ENCODE results near the gene MRPL1. TPM values are rescaled to one million over a fixed set of nuclear protein-coding genes. Genes with fewer than 3 reads are reported as not detected.

MRPL1 gene
- total and polyA plus RNA-seq, 2 of the 13 experiments (the other 11 are each of a cell fraction or from before 2014, with no cell fraction given) = 23.3 to 61.5 TPM

DNA sequence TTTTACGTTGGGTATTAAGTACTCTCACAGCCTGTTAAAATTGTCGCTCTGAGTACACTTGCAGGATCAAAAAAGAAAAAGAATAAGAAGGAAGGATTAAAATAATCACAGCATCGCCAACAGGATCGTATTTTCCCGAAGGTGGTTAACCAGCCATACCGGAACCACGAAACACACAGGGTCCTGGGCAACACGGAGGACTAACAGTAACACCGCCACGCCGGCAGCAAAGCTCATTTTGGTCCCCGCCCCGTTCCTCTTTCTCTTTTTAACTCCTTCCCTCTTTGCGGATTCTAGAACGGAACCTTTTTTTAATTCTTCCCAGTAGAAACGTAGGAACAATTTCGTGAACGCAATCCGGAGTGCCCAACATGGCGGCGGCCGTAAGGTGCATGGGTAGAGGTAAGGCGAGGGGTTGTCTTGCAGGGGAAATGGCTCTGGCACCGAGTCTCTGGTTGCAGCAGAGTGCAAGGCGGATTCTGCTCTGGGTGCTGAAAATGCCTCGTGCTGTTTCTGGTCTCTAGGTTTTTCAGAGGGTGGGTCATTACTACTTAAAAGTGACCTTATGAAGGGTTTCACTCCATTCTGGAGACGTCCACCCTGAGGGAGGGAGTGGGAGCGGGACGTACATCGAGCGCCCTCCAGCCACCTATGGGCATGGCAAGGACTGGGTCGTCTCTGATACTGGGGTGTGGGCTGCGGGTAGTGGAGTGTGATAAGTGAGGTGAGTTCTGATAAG is at the start of gene MRPL1 (continued):
- TF ChIP-seq, protein P1, sequence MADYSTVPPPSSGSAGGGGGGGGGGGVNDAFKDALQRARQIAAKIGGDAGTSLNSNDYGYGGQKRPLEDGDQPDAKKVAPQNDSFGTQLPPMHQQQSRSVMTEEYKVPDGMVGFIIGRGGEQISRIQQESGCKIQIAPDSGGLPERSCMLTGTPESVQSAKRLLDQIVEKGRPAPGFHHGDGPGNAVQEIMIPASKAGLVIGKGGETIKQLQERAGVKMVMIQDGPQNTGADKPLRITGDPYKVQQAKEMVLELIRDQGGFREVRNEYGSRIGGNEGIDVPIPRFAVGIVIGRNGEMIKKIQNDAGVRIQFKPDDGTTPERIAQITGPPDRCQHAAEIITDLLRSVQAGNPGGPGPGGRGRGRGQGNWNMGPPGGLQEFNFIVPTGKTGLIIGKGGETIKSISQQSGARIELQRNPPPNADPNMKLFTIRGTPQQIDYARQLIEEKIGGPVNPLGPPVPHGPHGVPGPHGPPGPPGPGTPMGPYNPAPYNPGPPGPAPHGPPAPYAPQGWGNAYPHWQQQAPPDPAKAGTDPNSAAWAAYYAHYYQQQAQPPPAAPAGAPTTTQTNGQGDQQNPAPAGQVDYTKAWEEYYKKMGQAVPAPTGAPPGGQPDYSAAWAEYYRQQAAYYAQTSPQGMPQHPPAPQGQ (CRISPR knock-in tag; IDR thresholded peaks at IDR 0.05; ENCODE audit: borderline replicate concordance) = peak; percentile 42; the same call in 1 of the 2 replicates
- TF ChIP-seq ETV5 (CRISPR knock-in tag; IDR thresholded peaks at IDR 0.05; ENCODE audit: borderline replicate concordance) = peak; percentile 62
- no peak for TF ChIP-seq JUN (CRISPR knock-in tag; IDR thresholded peaks at IDR 0.05)
- TF ChIP-seq ZFX (CRISPR knock-in tag; IDR thresholded peaks at IDR 0.05; ENCODE audit: low read depth) = peak; percentile 69
- TF ChIP-seq, protein P2, sequence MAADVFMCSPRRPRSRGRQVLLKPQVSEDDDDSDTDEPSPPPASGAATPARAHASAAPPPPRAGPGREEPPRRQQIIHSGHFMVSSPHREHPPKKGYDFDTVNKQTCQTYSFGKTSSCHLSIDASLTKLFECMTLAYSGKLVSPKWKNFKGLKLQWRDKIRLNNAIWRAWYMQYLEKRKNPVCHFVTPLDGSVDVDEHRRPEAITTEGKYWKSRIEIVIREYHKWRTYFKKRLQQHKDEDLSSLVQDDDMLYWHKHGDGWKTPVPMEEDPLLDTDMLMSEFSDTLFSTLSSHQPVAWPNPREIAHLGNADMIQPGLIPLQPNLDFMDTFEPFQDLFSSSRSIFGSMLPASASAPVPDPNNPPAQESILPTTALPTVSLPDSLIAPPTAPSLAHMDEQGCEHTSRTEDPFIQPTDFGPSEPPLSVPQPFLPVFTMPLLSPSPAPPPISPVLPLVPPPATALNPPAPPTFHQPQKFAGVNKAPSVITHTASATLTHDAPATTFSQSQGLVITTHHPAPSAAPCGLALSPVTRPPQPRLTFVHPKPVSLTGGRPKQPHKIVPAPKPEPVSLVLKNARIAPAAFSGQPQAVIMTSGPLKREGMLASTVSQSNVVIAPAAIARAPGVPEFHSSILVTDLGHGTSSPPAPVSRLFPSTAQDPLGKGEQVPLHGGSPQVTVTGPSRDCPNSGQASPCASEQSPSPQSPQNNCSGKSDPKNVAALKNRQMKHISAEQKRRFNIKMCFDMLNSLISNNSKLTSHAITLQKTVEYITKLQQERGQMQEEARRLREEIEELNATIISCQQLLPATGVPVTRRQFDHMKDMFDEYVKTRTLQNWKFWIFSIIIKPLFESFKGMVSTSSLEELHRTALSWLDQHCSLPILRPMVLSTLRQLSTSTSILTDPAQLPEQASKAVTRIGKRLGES (CRISPR knock-in tag; IDR thresholded peaks at IDR 0.05; ENCODE audit: borderline replicate concordance) = 0 out of 2 replicates have a peak, but pooled peaks have one; percentile 87
- TF ChIP-seq RXRA (CRISPR knock-in tag; IDR thresholded peaks at IDR 0.05) = peak; percentile 62
- TF ChIP-seq, protein P3, sequence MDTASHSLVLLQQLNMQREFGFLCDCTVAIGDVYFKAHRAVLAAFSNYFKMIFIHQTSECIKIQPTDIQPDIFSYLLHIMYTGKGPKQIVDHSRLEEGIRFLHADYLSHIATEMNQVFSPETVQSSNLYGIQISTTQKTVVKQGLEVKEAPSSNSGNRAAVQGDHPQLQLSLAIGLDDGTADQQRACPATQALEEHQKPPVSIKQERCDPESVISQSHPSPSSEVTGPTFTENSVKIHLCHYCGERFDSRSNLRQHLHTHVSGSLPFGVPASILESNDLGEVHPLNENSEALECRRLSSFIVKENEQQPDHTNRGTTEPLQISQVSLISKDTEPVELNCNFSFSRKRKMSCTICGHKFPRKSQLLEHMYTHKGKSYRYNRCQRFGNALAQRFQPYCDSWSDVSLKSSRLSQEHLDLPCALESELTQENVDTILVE (CRISPR knock-in tag; IDR thresholded peaks at IDR 0.05) = peak; percentile 97
- peak; percentile 79 for TF ChIP-seq ZNF619 (CRISPR knock-in tag; IDR thresholded peaks at IDR 0.05)
- TF ChIP-seq IRF2 (CRISPR knock-in tag; IDR thresholded peaks at IDR 0.05) = peak; percentile 97
- TF ChIP-seq, protein P4, sequence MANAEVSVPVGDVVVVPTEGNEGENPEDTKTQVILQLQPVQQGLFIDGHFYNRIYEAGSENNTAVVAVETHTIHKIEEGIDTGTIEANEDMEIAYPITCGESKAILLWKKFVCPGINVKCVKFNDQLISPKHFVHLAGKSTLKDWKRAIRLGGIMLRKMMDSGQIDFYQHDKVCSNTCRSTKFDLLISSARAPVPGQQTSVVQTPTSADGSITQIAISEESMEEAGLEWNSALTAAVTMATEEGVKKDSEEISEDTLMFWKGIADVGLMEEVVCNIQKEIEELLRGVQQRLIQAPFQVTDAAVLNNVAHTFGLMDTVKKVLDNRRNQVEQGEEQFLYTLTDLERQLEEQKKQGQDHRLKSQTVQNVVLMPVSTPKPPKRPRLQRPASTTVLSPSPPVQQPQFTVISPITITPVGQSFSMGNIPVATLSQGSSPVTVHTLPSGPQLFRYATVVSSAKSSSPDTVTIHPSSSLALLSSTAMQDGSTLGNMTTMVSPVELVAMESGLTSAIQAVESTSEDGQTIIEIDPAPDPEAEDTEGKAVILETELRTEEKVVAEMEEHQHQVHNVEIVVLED (CRISPR knock-in tag; IDR thresholded peaks at IDR 0.05; ENCODE audit: borderline replicate concordance) = peak; percentile 86
- peak; percentile 40; the same call in 1 of the 2 replicates for TF ChIP-seq MEIS2 (CRISPR knock-in tag; IDR thresholded peaks at IDR 0.05)
- peak; percentile 88 for TF ChIP-seq PHF20 (CRISPR knock-in tag; IDR thresholded peaks at IDR 0.05)
- 0 out of 2 replicates have a peak, but pooled peaks have one; percentile 23 for TF ChIP-seq RBAK (CRISPR knock-in tag; IDR thresholded peaks at IDR 0.05)
- peak; percentile 91; the same call in 1 of the 2 replicates for TF ChIP-seq NFKBIZ (CRISPR knock-in tag; IDR thresholded peaks at IDR 0.05)
- peak; percentile 62 for TF ChIP-seq RBM39 (IDR thresholded peaks at IDR 0.05; ENCODE audit: low read depth, low read length, poor library complexity, severe bottlenecking)
- TF ChIP-seq, protein P5, sequence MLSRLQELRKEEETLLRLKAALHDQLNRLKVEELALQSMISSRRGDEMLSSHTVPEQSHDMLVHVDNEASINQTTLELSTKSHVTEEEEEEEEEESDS (CRISPR knock-in tag; IDR thresholded peaks at IDR 0.05; ENCODE audit: borderline replicate concordance) = 0 out of 2 replicates have a peak, but pooled peaks have one; percentile 71
- no peak for TF ChIP-seq NPAS2 (CRISPR knock-in tag; IDR thresholded peaks at IDR 0.05; ENCODE audit: borderline replicate concordance)
- no peak for TF ChIP-seq HDAC6 (IDR thresholded peaks at IDR 0.05; ENCODE audit: low read depth, low read length)
- TF ChIP-seq ZEB1 (IDR thresholded peaks at IDR 0.05; ENCODE audit: insufficient replicate concordance, low read depth) = peak; percentile 89
- 0 out of 2 replicates have a peak, but pooled peaks have one; percentile 20 for TF ChIP-seq NFYB (CRISPR knock-in tag; IDR thresholded peaks at IDR 0.05)
- TF ChIP-seq GZF1 (CRISPR knock-in tag; IDR thresholded peaks at IDR 0.05) = peak; percentile 82; the same call in 1 of the 2 replicates
